Bronchial smooth muscle cell (primary cell): ENCODE measurements around the gene MRPL23. TPM values are rescaled to one million over a fixed set of nuclear protein-coding genes. Genes with fewer than 3 reads are reported as not detected.

Experiments used
- total RNA-seq: library from RNA; depleted of rRNA; stranded (reverse); fragments of >200 nt; gene quantifications from 2 replicates; pipeline ENCODE4 v1.2.1, GENCODE V29; 2014

MRPL23 gene
- total RNA-seq: 18.5 and 182 TPM in 2 replicates

GRCh38 chr11:1946812-1947484 is at the start of gene MRPL23:
TSS of gene MRPL23 (plus strand) at chr11:1947332. CDS start at chr11:1947363, 31 bp downstream.

GRCh38 chr11:1919391-1920127 is 27.6 kb upstream of the MRPL23 start, which contains the start of gene TNNT3:
TSS of gene TNNT3 (plus strand) at chr11:1919703. CDS start at chr11:1922875, 3,172 bp downstream.

GRCh38 chr11:1997755-1998154 is 50.6 kb downstream of the MRPL23 start, which contains the start of gene H19:
TSS of gene H19 (minus strand) at chr11:1997842.

Other genes with a start within 250 kb of the MRPL23 start
- gene IFITM10, start 196.7 kb upstream of the MRPL23 start, total RNA-seq: 1.1 and 2.2 TPM in 2 replicates
- 226 and 354 TPM in 2 replicates for gene CTSD, start 183.4 kb upstream of the MRPL23 start, total RNA-seq
- gene SYT8, start 112.3 kb upstream of the MRPL23 start, total RNA-seq: not detected in 2 replicates
- not detected in 2 replicates for gene TNNI2, start 108.4 kb upstream of the MRPL23 start, total RNA-seq
- 6.0 and 75.5 TPM in 2 replicates for gene LSP1, start 94.2 kb upstream of the MRPL23 start, total RNA-seq
- gene PRR33, start 55.4 kb upstream of the MRPL23 start, total RNA-seq: not detected in 2 replicates
- 0.47 and 3.1 TPM in 2 replicates for gene TNNT3, start 27.6 kb upstream of the MRPL23 start, total RNA-seq
- 18.6 and 518 TPM in 2 replicates for gene H19, start 50.5 kb downstream of the MRPL23 start, total RNA-seq
- gene IGF2, start 192.1 kb downstream of the MRPL23 start, total RNA-seq: under 0.01 and 0.69 TPM in 2 replicates
- gene INS, start 213.9 kb downstream of the MRPL23 start, total RNA-seq: not detected in 2 replicates
- gene TH, start 224.5 kb downstream of the MRPL23 start, total RNA-seq: not detected in 2 replicates